DOHH2 (cell line): ENCODE measurements around the gene PCGF3.

Source experiments
- H3F3A ChIP-seq: fragments of 200-600 bp; sonication (generic), shearing (Covaris generic); 2 replicates; pipeline ENCODE4 v1.6.0; 2016; ENCODE audit warnings: antibody characterized with exemption, mild to moderate bottlenecking; ENCODE audit not compliant: control insufficient read depth, insufficient read depth
- H3K27ac ChIP-seq: fragments of 200-600 bp; sonication (generic); 2 replicates; pipeline ENCODE4 v1.5.1; 2014; ENCODE audit warnings: low read depth, mild to moderate bottlenecking, low read length, moderate library complexity
- H3K27me3 ChIP-seq: fragments of 200-600 bp; sonication (generic); 2 replicates; pipeline ENCODE4 v1.6.1; 2014; ENCODE audit warnings: mild to moderate bottlenecking, low read length, mixed read lengths; ENCODE audit not compliant: control insufficient read depth
- H3K36me3 ChIP-seq: fragments of 200-600 bp; sonication (generic); 2 replicates; pipeline ENCODE4 v1.6.1; 2014; ENCODE audit warnings: mild to moderate bottlenecking, low read length, moderate library complexity, mixed read lengths; ENCODE audit not compliant: control insufficient read depth
- H3K4me1 ChIP-seq: fragments of 200-600 bp; sonication (generic); 2 replicates; pipeline ENCODE4 v1.6.1; 2014; ENCODE audit warnings: mild to moderate bottlenecking, low read length, mixed read lengths; ENCODE audit not compliant: control insufficient read depth
- H3K4me2 ChIP-seq: fragments of 200-600 bp; sonication (generic); 2 replicates; pipeline ENCODE4 v1.6.0; 2014; ENCODE audit warnings: mild to moderate bottlenecking, low read length, moderate library complexity
- H3K4me3 ChIP-seq: fragments of 200-600 bp; sonication (generic); 2 replicates; pipeline ENCODE4 v1.5.1; 2014; ENCODE audit warnings: mild to moderate bottlenecking, low read length, mixed read lengths
- H3K79me2 ChIP-seq: fragments of 200-600 bp; sonication (generic); 2 replicates; pipeline ENCODE4 v1.6.1; 2014; ENCODE audit warnings: mild to moderate bottlenecking, low read length, mixed read lengths; ENCODE audit not compliant: control insufficient read depth
- H3K9me2 ChIP-seq: fragments of 200-600 bp; sonication (generic); replicated peaks from 2 replicates; pipeline ENCODE4 v1.6.1; 2014; ENCODE audit warnings: mild to moderate bottlenecking, low read length, mixed read lengths; ENCODE audit not compliant: control insufficient read depth
- H3K9me3 ChIP-seq: fragments of 200-600 bp; sonication (generic); 2 replicates; pipeline ENCODE4 v1.6.1; 2014; ENCODE audit warnings: antibody characterized with exemption, low read length, mixed read lengths; ENCODE audit not compliant: control insufficient read depth, insufficient read depth
- H4K20me1 ChIP-seq: fragments of 200-600 bp; sonication (generic); 2 replicates; pipeline ENCODE4 v1.6.0; 2014; ENCODE audit warnings: low read depth, mild to moderate bottlenecking, antibody characterized with exemption, low read length, moderate library complexity; ENCODE audit not compliant: control insufficient read depth, insufficient read depth
- CTCF ChIP-seq: fragments of 200-600 bp; sonication (generic); IDR thresholded peaks from one replicate; pipeline ENCODE4 v1.5.1; 2014; ENCODE audit warnings: antibody characterized with exemption, mild to moderate bottlenecking, low read depth, low read length; ENCODE audit not compliant: poor library complexity, severe bottlenecking
- EZH2phosphoT487 ChIP-seq: fragments of 200-600 bp; sonication (generic); IDR thresholded peaks from 2 replicates; pipeline ENCODE4 v1.6.1; 2017; ENCODE audit warnings: borderline replicate concordance, mild to moderate bottlenecking, antibody characterized with exemption, low read length, moderate library complexity, mixed read lengths

PCGF3 gene

GRCh38 chr4:780716-781492 lies 75.3 kb downstream of the PCGF3 start:
- Histone ChIP-seq H3F3A (0 out of 2 replicates have a peak, but pooled peaks cover 5% of the 10 kb centered on the region), H3K4me1 (peaks cover 36% of the 10 kb centered on the region), H3K4me3 (peak overlapping the region; percentile 80), H3K27ac (peak overlapping the region; percentile 67), H4K20me1 (0 out of 2 replicates have a peak, but pooled peaks cover 4% of the 10 kb centered on the region), H3K36me3 (peaks cover 56% of the 10 kb centered on the region), H3K9me2 (no peaks in the 10 kb centered on the region), H3K9me3 (no peaks in the 10 kb centered on the region), H3K79me2 (peaks cover 57% of the 10 kb centered on the region), H3K27me3 (no peaks in the 10 kb centered on the region), H3K4me2 (peak overlapping the region; percentile 96)
- TF ChIP-seq CTCF (peak; percentile 34), EZH2phosphoT487 (no peak)

- Histone ChIP-seq H3K27ac (peak overlapping the region; percentile 67), H3K4me1 (peaks cover 36% of the 10 kb centered on the region), H4K20me1 (0 out of 2 replicates have a peak, but pooled peaks cover 4% of the 10 kb centered on the region), H3K9me2 (no peaks in the 10 kb centered on the region), H3K4me2 (peak overlapping the region; percentile 96), H3K4me3 (peak overlapping the region; percentile 80), H3K27me3 (no peaks in the 10 kb centered on the region), H3K36me3 (peaks cover 49% of the 10 kb centered on the region), H3K9me3 (no peaks in the 10 kb centered on the region), H3F3A (0 out of 2 replicates have a peak, but pooled peaks cover 5% of the 10 kb centered on the region), H3K79me2 (peaks cover 50% of the 10 kb centered on the region)
- TF ChIP-seq CTCF (no peak), EZH2phosphoT487 (no peak)
Measured at GRCh38 chr4:781493-782216, 76.0 kb downstream of the PCGF3 start.

GRCh38 chr4:784401-785331 lies 79.0 kb downstream of the PCGF3 start:
- Histone ChIP-seq H3K4me3 (no peak overlapping the region), H4K20me1 (0 out of 2 replicates have a peak, but pooled peaks cover 4% of the 10 kb centered on the region), H3K9me2 (no peaks in the 10 kb centered on the region), H3K27me3 (no peaks in the 10 kb centered on the region), H3K4me1 (peaks cover 36% of the 10 kb centered on the region), H3K36me3 (peaks cover 19% of the 10 kb centered on the region), H3F3A (no peaks in the 10 kb centered on the region), H3K79me2 (peaks cover 20% of the 10 kb centered on the region), H3K27ac (no peak overlapping the region), H3K9me3 (no peaks in the 10 kb centered on the region), H3K4me2 (no peak overlapping the region)
- TF ChIP-seq EZH2phosphoT487 = no peak
- TF ChIP-seq CTCF = no peak
